H1 (cell line): ENCODE data around the gene EEPD1.

ENCODE experiments used
- CEBPB ChIP-seq: IDR thresholded peaks from 2 replicates; pipeline ENCODE4 v1.6.1; 2012; ENCODE audit warnings: low read depth, low read length
- CREB1 ChIP-seq: IDR thresholded peaks from 2 replicates; pipeline ENCODE4 v1.6.1; 2012; ENCODE audit warnings: inconsistent platforms
- JUND ChIP-seq: IDR thresholded peaks from 2 replicates; pipeline ENCODE4 v1.6.1; 2011; ENCODE audit warnings: mild to moderate bottlenecking, improper control_type of control experiment, low read length
- POLR2A ChIP-seq, 2 experiments: IDR thresholded peaks; 1 replicate in 1 of 2; 2 replicates in 1 of 2; pipeline ENCODE4 v1.6.1; 2011; ENCODE audit warnings: low read depth in 2 of 2, low read length in 2 of 2, mild to moderate bottlenecking in 2 of 2; ENCODE audit errors: control extremely low read depth in 1 of 2
- POLR2AphosphoS5 ChIP-seq: IDR thresholded peaks from 2 replicates; pipeline ENCODE4 v1.6.1; 2011; ENCODE audit warnings: low read depth, low read length
- SAP30 ChIP-seq: fragments of 300-600 bp; sonication (generic); IDR thresholded peaks from 2 replicates; pipeline ENCODE4 v1.7.1; 2012; ENCODE audit warnings: low read length, moderate library complexity, mild to moderate bottlenecking, inconsistent platforms; ENCODE audit not compliant: insufficient read depth, insufficient replicate concordance
- SIN3A ChIP-seq, 2 experiments: IDR thresholded peaks in 1 of 2; conservative IDR thresholded peaks in 1 of 2; 2 replicates each; pipeline ENCODE4 v1.6.1; 2011 to 2012; ENCODE audit warnings: low read length in 2 of 2, improper control_type of control experiment in 1 of 2, low read depth in 1 of 2, mild to moderate bottlenecking in 1 of 2
- SRF ChIP-seq: IDR thresholded peaks from 2 replicates; pipeline ENCODE4 v1.6.1; 2011; ENCODE audit warnings: mild to moderate bottlenecking, low read depth, low read length, moderate library complexity
- TF ChIP-seq, protein P1 (sequence below), 3 experiments: IDR thresholded peaks; 1 replicate in 2 of 3; 2 replicates in 1 of 3; pipeline versions ENCODE4 v1.5.1 to v1.6.1; 2011; ENCODE audit warnings: low read length in 3 of 3, mild to moderate bottlenecking in 3 of 3, inconsistent platforms in 2 of 3, low read depth in 1 of 3, moderate library complexity in 1 of 3; ENCODE audit not compliant: insufficient read depth in 1 of 3; ENCODE audit errors: control extremely low read depth in 1 of 3

DNA sequence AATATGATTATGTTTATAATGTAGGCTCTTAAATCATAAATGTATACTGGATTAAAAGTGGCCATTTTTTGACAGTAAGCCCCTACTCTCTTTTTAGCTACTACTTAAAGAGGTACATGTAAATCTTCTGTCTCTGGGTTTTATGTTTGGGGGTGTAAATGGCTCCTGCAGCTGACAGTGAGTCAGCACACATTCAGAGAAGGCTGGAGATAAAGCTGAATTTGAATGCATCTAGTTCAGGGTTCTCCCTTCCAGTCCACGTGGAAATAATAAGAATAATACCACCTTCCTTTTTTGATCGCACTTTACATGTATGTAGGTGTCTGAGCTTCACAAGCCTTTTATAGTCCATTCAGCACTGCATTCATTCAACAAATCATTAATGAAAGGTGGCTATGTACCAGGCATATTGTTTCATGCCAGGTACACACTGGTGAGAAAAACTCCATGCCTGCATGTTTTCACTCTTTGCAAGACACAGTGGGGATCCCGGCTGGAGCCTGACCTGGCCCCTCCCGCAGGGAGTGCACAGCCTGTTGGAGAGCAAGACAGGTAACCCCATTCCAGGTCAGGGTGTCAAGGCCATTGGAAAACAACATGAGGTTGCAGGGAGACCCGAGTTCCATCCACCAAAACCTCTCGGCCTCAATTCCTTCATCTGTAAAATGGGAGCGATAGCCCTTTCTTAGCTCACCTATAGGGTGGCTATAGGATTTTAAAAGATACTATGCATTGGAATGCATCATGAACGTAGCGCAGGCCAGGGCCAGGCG lies 129.1 kb downstream of the EEPD1 start:
- TF ChIP-seq CEBPB (no peak), POLR2AphosphoS5 (no peak), POLR2A (IDR thresholded peaks at IDR 0.05; ENCODE audit: control extremely low read depth in 1 of 2, low read depth in 2 of 2, low read length in 2 of 2) (no peak), SRF (no peak), CREB1 (no peak), SAP30 (no peak), SIN3A (conservative IDR thresholded peaks at IDR 0.05 in 1 of 2, IDR thresholded peaks at IDR 0.05 in 1 of 2; ENCODE audit: low read depth in 1 of 2, low read length in 2 of 2) (no peak), JUND (no peak)
- TF ChIP-seq, protein P1, sequence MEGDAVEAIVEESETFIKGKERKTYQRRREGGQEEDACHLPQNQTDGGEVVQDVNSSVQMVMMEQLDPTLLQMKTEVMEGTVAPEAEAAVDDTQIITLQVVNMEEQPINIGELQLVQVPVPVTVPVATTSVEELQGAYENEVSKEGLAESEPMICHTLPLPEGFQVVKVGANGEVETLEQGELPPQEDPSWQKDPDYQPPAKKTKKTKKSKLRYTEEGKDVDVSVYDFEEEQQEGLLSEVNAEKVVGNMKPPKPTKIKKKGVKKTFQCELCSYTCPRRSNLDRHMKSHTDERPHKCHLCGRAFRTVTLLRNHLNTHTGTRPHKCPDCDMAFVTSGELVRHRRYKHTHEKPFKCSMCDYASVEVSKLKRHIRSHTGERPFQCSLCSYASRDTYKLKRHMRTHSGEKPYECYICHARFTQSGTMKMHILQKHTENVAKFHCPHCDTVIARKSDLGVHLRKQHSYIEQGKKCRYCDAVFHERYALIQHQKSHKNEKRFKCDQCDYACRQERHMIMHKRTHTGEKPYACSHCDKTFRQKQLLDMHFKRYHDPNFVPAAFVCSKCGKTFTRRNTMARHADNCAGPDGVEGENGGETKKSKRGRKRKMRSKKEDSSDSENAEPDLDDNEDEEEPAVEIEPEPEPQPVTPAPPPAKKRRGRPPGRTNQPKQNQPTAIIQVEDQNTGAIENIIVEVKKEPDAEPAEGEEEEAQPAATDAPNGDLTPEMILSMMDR (IDR thresholded peaks at IDR 0.05; ENCODE audit: control extremely low read depth in 1 of 3, insufficient read depth in 1 of 3, low read depth in 1 of 3, low read length in 3 of 3) = no peak
